A549 (cell line): ENCODE data around the gene ROS1.
"Not testable (repeated sequence)": the region's sequence is repeated elsewhere in the genome, so short reads cannot be mapped to it uniquely, and the experiment has no call there.

Experiments
- FOXS1 ChIP-seq: fragments of 250-450 bp; sonication (Bioruptor Pico); IDR thresholded peaks from 2 replicates; pipeline ENCODE4 v1.5.0; 2020; ENCODE audit warnings: mild to moderate bottlenecking, moderate library complexity
- MYC ChIP-seq: IDR thresholded peaks from 2 replicates; pipeline ENCODE4 v1.6.1; 2012; ENCODE audit warnings: mild to moderate bottlenecking, inconsistent platforms, low read length, improper control_type of control experiment, borderline replicate concordance
- NR3C1 ChIP-seq: fragments of >200 bp; sonication (Bioruptor Twin); formaldehyde crosslinking; IDR thresholded peaks from 3 replicates; pipeline ENCODE4 v1.6.1; 2017
- POLR2A ChIP-seq: IDR thresholded peaks from 2 replicates; pipeline ENCODE4 v1.6.1; 2012; ENCODE audit warnings: mild to moderate bottlenecking, low read length
- RAD21 ChIP-seq, 2 experiments: fragments of >200 bp in 1 of 2; sonication (Bioruptor Twin) in 1 of 2; formaldehyde crosslinking in 1 of 2; IDR thresholded peaks in 1 of 2; conservative IDR thresholded peaks in 1 of 2; 2 replicates in 1 of 2; 3 replicates in 1 of 2; pipeline ENCODE4 v1.6.1; 2012 to 2018; ENCODE audit warnings: inconsistent platforms in 1 of 2
- SMC3 ChIP-seq: fragments of >200 bp; sonication (Bioruptor Twin); formaldehyde crosslinking; IDR thresholded peaks from 3 replicates; pipeline ENCODE4 v1.6.1; 2018; ENCODE audit warnings: inconsistent platforms
- ZFP36 ChIP-seq: fragments of 450-650 bp; IDR thresholded peaks from 2 replicates; pipeline ENCODE4 v1.6.1; 2014; ENCODE audit warnings: borderline replicate concordance; ENCODE audit not compliant: partially characterized antibody
- TF ChIP-seq, protein P1 (sequence below): fragments of >200 bp; sonication (Bioruptor Twin); formaldehyde crosslinking; IDR thresholded peaks from 3 replicates; pipeline ENCODE4 v1.5.1; 2016
- TF ChIP-seq, protein P2 (sequence below): IDR thresholded peaks from 2 replicates; pipeline ENCODE4 v1.6.1; 2012; ENCODE audit warnings: low read depth, borderline replicate concordance

DNA sequence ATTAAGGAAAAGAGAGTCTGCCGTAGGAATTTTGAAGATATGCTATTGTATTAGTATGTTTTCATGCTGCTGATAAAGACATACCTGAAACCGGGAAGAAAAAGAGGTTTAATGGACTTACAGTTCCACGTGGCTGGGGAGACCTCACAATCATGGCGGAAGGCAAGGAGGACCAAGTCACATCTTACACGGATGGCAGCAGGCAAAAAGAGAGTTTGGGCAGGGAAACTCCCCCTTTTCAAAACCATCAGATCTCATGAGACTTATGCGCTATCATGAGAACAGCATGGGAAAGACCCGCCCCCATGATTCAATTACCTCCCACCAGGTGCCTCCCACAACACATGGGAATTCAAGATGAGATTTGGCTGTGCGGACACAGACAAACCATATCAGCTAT, 16.6 kb upstream of the ROS1 start:
- TF ChIP-seq SMC3; MYC; RAD21 (conservative IDR thresholded peaks at IDR 0.05 in 1 of 2, IDR thresholded peaks at IDR 0.05 in 1 of 2); POLR2A; NR3C1; ZFP36; FOXS1 (CRISPR knock-in tag): not testable (repeated sequence)
- TF ChIP-seq, protein P1, sequence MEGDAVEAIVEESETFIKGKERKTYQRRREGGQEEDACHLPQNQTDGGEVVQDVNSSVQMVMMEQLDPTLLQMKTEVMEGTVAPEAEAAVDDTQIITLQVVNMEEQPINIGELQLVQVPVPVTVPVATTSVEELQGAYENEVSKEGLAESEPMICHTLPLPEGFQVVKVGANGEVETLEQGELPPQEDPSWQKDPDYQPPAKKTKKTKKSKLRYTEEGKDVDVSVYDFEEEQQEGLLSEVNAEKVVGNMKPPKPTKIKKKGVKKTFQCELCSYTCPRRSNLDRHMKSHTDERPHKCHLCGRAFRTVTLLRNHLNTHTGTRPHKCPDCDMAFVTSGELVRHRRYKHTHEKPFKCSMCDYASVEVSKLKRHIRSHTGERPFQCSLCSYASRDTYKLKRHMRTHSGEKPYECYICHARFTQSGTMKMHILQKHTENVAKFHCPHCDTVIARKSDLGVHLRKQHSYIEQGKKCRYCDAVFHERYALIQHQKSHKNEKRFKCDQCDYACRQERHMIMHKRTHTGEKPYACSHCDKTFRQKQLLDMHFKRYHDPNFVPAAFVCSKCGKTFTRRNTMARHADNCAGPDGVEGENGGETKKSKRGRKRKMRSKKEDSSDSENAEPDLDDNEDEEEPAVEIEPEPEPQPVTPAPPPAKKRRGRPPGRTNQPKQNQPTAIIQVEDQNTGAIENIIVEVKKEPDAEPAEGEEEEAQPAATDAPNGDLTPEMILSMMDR = not testable (repeated sequence)
- TF ChIP-seq, protein P2, sequence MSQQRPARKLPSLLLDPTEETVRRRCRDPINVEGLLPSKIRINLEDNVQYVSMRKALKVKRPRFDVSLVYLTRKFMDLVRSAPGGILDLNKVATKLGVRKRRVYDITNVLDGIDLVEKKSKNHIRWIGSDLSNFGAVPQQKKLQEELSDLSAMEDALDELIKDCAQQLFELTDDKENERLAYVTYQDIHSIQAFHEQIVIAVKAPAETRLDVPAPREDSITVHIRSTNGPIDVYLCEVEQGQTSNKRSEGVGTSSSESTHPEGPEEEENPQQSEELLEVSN = not testable (repeated sequence)
